Activated CD4-positive, alpha-beta T cell treated with anti-CD3 and anti-CD28 coated beads, Interleukin-10, Interleukin-2, amounts not matched to agents 100 ng/mL and 50 ng/mL, durations not matched to agents 16 hours and 8 hours (primary cell): ENCODE results near the gene PARP3.
"Not testable (repeated sequence)": the region's sequence is repeated elsewhere in the genome, so short reads cannot be mapped to it uniquely, and the experiment has no call there.

Experiments
- DNase-seq: peaks from one replicate; pipeline ENCODE4 v3.0.0-alpha.2; 2020

Gene PARP3

GRCh38 chr3:51941798-51942602, at the start of gene PARP3, which contains the start of gene RRP9:
PARP3 (plus strand) TSS chr3:51942363; CDS start chr3:51943356, 993 bp downstream.
RRP9 (minus strand) TSS chr3:51941904; CDS start chr3:51941867, 37 bp downstream.
- peak; percentile 100 for DNase-seq

GRCh38 chr3:51894391-51894790, 47.8 kb upstream of the PARP3 start:
- DNase-seq = no peak

- no peak for DNase-seq
These were observed 47.2 kb upstream of the PARP3 start for GRCh38 chr3:51894939-51895338.

DNA sequence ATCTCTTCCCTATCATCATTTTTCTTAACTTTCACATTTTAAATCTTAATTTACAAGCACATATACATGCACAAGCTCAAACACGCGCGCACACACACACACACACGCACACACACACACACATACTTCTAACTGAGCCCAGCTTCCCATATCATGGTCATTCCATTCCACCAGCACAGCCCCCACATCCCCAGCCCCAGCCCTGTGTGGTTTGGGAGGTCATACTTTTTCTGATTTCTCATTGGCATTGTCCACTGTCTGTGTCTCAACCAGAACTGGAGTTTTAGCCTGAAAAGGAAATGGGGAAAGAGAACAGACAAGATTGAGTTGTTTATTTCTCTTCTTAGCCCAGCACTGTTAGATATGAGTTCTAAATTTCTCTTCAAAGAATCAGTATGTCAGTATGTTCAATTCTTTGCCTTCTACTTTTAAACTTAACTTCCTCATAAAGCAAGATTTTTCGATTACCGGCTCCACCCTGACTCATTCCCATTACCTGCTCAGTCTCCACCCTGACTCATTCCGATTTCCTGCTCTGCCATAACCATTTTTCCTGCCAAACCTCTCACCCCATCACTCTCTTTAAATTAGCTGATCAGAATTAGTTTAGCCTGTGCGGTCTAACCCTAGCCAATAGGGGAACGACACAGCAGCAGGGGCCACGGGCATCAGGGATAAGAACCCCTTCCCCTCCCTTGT, 45.4 kb upstream of the PARP3 start:
- no peak for DNase-seq

DNA sequence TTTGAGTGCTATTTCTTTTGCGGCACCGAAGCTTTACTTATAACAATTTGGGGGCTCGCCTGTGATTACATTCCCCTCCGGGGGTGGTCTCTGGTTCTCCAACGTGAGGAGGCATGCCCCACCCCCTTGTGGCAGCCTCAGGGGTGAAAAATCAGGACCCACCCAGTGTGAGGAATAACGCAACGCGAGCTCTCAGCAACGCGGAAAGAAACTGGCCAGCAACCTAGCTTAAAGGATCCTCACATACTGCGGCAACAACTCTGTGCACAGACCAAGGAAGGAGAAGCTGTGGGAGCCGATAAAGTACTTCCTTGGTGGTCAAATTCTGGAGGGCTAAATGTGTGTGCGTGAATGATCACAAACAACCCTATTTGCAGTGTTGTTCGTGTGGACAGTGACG, 44.8 kb upstream of the PARP3 start:
- no peak for DNase-seq

GRCh38 chr3:51900043-51900442, 42.1 kb upstream of the PARP3 start:
- peak; percentile 33 for DNase-seq

DNA sequence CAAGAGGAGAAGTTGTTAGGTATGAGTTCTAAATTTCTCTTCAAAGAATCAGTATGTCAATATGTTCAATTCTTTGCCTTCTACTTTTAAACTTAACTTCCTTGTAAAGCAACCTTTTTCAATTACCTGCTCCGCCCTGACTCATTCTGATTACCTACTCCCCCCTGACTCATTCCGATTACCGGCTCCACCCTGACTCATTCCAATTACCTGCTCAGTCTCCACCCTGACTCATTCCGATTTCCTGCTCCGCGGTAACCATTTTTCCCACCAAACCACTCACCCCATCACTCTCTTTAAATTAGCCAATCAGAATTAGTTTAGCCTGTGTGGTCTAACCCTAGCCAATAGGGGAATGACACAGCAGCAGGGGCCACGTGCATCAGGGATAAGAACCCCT, 39.8 kb upstream of the PARP3 start:
- DNase-seq = peak; percentile 94

- DNase-seq = no peak
These were observed 37.9 kb upstream of the PARP3 start for GRCh38 chr3:51904034-51904823.

DNA sequence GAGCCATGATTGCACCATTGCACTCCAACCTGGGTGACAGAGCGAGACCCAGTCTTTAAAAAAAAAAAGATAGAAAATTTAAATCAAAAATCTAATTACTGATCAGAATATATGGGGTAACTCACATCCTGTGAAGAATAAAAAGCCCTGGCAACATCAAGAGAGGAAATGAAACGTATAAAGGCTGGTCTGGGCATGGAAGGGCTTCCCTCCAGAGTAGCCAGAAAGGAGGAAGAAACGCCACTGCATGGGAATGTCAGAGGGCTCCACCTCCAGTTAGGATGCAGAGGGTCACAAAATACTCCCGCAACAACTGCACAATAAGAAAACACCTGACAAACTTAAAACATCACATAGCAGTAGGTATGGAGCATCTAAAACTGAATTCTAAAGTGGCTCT, 34.1 kb upstream of the PARP3 start:
- DNase-seq = no peak

GRCh38 chr3:51916418-51916817, 25.7 kb upstream of the PARP3 start:
- no peak for DNase-seq

DNA sequence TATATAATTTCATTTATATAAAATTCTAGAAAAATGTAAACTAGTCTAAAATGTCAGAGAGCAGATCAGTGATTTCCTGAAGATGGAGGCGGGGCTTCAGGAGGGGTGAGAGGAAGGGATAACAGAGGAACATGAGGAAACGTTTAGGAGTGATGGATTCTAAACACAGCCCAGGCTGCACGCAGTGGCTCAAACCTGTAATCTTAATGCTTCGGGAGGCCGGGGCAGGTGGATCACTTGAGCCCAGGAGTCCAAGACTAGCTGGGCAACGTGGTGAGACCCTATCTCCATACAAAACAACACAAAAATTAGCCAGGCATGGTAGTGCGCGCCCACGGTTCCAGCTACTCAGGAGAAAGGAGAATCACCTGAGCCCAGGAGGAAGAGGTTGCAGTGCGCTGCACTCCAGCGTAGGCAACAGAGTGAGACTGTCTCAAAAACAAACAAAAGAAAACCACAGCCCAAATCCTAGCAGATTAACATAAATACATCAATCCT, 21.0 kb upstream of the PARP3 start:
- DNase-seq = no peak

- DNase-seq = no peak
These were observed 14.8 kb upstream of the PARP3 start for GRCh38 chr3:51927061-51927977.

DNA sequence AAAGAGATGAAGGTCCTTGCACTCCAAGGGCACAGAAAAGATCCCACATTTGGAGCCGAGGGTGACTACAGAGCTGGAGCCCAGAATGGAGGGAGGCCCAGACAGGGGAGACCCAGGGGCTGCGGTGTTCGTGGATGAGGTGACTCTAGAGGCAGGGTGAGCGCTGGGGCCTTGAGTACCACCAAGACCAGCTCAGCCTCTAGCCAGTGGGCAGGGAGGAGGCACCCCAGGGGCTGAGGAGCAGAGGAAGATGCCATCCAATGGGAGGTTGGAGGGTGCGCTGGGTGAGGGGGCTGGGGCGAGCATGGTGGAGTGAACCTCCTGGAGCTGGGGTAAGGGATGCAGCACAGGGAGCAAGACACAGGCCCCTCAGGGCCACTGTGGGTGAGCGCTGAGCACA, 13.7 kb upstream of the PARP3 start:
- no peak for DNase-seq

DNA sequence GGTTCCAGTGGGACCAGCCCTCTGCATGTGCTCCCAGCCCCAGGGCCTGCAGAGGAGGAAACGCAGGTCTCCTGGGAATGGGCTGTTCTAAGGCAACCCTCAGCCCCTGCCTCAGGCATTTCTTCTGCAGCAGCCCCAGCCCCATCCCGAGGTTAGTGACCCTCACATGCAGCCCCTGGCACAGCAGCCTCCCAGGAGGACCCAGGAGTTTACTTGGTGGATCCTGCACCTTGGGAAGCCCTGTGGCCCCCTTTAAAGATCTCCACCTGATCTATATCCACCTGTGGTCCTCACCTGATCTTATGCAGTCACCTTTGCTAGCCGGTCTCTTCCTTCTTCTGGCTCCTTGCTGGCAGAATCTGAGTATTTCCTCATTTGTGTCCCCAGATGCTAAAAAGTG, 13.2 kb upstream of the PARP3 start:
- not testable (repeated sequence) for DNase-seq

- no peak for DNase-seq
These were observed 12.7 kb upstream of the PARP3 start for GRCh38 chr3:51929420-51930003.

GRCh38 chr3:51930439-51930838, 11.7 kb upstream of the PARP3 start:
- no peak for DNase-seq

DNA sequence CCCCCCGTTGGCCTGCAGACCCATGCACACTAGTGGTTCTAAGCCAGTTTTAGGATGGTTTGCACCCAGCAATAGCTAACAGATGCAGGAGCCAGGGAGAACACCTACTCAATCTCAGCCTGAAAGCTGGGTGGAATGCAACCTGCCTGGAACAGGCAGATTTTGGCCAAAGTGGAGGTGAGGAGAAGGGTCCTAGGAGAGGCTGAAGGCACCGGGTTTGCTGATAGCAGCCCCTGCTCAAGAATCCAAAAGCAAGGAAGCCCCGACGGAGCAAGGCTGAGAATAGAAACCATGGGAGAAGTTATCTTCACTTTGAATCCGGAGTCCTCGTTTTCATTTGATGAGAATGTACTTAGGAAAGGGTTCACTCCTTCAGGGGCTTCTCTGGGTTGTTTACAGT, 10.4 kb upstream of the PARP3 start:
- no peak for DNase-seq

DNA sequence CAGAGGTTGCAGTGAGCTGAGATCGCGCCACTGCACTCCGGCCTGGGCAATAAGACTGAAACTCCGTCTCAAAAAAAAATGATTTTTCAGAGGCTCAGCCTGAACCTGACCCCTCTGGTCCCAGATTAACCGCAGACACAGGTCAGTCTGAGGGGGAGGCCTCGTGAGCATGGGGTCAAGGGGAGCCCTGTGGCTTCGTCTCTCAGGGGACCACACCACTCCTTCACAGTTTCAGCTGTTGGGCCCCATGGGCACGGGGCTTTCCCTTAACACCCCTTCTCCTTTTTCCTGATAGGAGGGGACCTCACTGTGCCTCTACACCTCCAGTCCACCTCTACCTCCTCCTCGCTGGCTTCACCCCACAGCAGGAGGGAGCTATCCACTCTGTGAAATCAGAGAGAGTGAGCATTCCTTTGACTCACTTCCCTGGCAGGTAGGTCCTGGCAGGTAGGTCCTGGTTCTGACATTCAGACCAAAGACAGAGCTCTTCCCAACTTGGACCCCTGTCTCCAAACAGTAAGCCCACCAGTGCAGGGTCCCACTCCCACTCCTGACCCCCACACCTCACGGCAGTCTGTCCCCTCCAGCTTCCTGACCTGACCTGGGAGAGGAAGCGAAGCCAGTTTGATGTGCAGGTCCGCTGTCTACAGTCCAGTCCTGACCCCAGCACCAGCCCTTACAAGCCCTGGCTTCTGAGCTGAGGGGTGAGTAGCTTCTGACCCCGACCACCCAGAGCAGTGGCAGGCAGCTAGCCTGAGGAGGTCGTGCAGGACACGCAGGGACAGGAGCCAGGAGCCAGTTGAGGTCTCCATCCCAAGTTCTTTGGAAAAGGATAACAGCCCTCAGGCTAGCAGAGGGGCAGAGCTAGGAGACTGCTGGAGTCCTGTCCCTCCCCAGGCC, 9.4 kb upstream of the PARP3 start:
- no peak for DNase-seq

DNA sequence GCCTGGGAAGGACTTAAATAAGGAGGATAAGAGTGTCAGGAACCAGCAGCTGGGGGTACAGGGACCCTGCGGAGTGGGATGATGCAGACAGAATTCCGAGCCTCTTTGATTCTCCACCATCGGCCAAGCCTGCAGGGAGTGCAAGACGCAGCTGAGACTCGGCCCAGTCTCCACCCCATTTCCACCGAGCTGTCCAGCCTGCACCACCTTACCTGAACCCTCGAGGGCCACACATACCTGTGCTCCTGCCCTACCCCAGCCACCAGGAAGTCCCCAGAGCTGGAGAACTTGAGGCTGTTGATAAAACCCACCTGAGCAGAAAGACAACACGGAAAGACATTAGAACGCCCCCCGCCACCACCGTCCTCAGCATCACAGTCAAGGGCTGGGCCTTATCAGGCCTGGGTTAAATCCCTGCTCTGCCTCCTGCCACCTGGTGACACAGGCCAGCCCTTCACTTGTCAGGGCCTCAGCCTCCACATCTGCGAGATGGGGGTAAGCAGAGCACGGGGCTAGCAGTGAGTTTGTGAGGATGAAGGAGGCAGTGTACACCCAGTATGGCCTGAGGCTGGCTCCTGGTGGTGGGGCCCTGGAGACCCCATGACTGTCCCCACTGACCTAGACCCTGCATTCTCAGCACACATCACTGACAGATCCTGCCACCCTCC, 8.6 kb upstream of the PARP3 start:
- no peak for DNase-seq
